Endothelial cell of umbilical vein (primary cell): ENCODE measurements around the gene CAND2. TPM values are rescaled to one million over a fixed set of nuclear protein-coding genes. Genes with fewer than 3 reads are reported as not detected.

Experiments used
- BruUV-seq: library from RNA; stranded (reverse); fragments of 400-500 nt; replicated peaks from 2 replicates; lab custom pipeline; 2021; lab: Mats Ljungman, UMichigan
- CTCF ChIA-PET: fragments of 300-600, 350-600 bp; sonication (Branson Sonifier 250); formaldehyde crosslinking; loops from one replicate; lab custom pipeline; 2021; ENCODE audit warnings: antibody characterized with exemption, inconsistent platforms; lab: Charles Lee
- POLR2A ChIA-PET: fragments of 300-600, 350-600 bp; sonication (Branson Sonifier 250); formaldehyde crosslinking; loops from one replicate; lab custom pipeline; 2021; ENCODE audit warnings: antibody characterized with exemption, inconsistent platforms; lab: Charles Lee
- DNase-seq: peaks from one replicate; pipeline ENCODE4 v3.0.0-alpha.2; 2011; ENCODE audit warnings: low read depth, low spot score
- FAIRE-seq: peaks from 2 replicates; lab custom pipeline; 2011; peaks lifted over from hg19 to GRCh38; lab: Jason Lieb, UNC
- H2AFZ ChIP-seq: 2 replicates; pipeline ENCODE4 v1.6.0; 2012; ENCODE audit warnings: low read depth, low read length, control low read depth, inconsistent platforms
- H3K27ac ChIP-seq: 2 replicates; pipeline ENCODE4 v1.5.1; 2011; ENCODE audit warnings: low read depth, mild to moderate bottlenecking, control low read depth, low read length, moderate library complexity; ENCODE audit not compliant: insufficient read depth
- H3K27me3 ChIP-seq, 2 experiments: 2 replicates each; pipeline versions ENCODE4 v1.6.0 to v1.6.1; 2011; ENCODE audit warnings: low read length in 2 of 2, mixed read lengths in 1 of 2; ENCODE audit not compliant: control insufficient read depth in 2 of 2, insufficient read depth in 2 of 2
- H3K36me3 ChIP-seq, 2 experiments: 2 replicates in 1 of 2; 3 replicates in 1 of 2; pipeline ENCODE4 v1.5.1; 2011; ENCODE audit warnings: low read length in 2 of 2, mild to moderate bottlenecking in 1 of 2, moderate library complexity in 1 of 2; ENCODE audit not compliant: control insufficient read depth in 2 of 2, insufficient read depth in 2 of 2; ENCODE audit errors: extremely low read depth in 1 of 2
- H3K4me1 ChIP-seq: 3 replicates; pipeline ENCODE4 v1.5.1; 2011; ENCODE audit warnings: mild to moderate bottlenecking, low read length; ENCODE audit not compliant: control insufficient read depth, insufficient read depth; ENCODE audit errors: extremely low read depth
- H3K4me2 ChIP-seq: 2 replicates; pipeline ENCODE4 v1.6.1; 2011; ENCODE audit warnings: low read length, control low read depth, mixed read lengths; ENCODE audit not compliant: insufficient read depth
- H3K4me3 ChIP-seq, 3 experiments: fragments of 200-600 bp in 1 of 3; sonication (generic), shearing (Covaris generic) in 1 of 3; replicated peaks in 1 of 3; 2 replicates each; pipeline ENCODE4 v1.5.1; 2011 to 2016; ENCODE audit warnings: control low read depth in 3 of 3, low read length in 3 of 3, mild to moderate bottlenecking in 2 of 3, inconsistent platforms in 1 of 3, low read depth in 1 of 3, moderate library complexity in 1 of 3; ENCODE audit not compliant: insufficient read depth in 1 of 3
- H3K79me2 ChIP-seq: 2 replicates; pipeline ENCODE4 v1.6.0; 2012; ENCODE audit warnings: low read length, inconsistent platforms; ENCODE audit not compliant: control insufficient read depth, insufficient read depth
- H3K9ac ChIP-seq: replicated peaks from 2 replicates; pipeline ENCODE3; 2011; ENCODE audit warnings: low read length, control low read depth; ENCODE audit not compliant: insufficient read depth; ENCODE audit errors: extremely low read depth
- H3K9me1 ChIP-seq: replicated peaks from 3 replicates; pipeline ENCODE4 v1.6.0; 2011; ENCODE audit warnings: mild to moderate bottlenecking, low read length; ENCODE audit not compliant: control insufficient read depth, insufficient read depth; ENCODE audit errors: extremely low read depth
- H3K9me3 ChIP-seq: replicated peaks from 2 replicates; pipeline ENCODE4 v1.5.1; 2012; ENCODE audit warnings: low read length, inconsistent platforms; ENCODE audit not compliant: control insufficient read depth, insufficient read depth
- H4K20me1 ChIP-seq: replicated peaks from 2 replicates; pipeline ENCODE3; 2011; ENCODE audit warnings: mild to moderate bottlenecking, low read length; ENCODE audit not compliant: control insufficient read depth, insufficient read depth; ENCODE audit errors: extremely low read depth
- EZH2 ChIP-seq: IDR thresholded peaks from 2 replicates; pipeline ENCODE4 v1.6.1; 2012; ENCODE audit warnings: borderline replicate concordance, low read depth, mild to moderate bottlenecking, moderate library complexity, low read length, inconsistent platforms; ENCODE audit not compliant: severe bottlenecking
- FOS ChIP-seq: IDR thresholded peaks from 2 replicates; pipeline ENCODE4 v1.6.1; 2011; ENCODE audit warnings: mild to moderate bottlenecking, low read length, moderate library complexity, borderline replicate concordance; ENCODE audit not compliant: insufficient read depth
- GATA2 ChIP-seq: IDR thresholded peaks from 2 replicates; pipeline ENCODE4 v1.7.0; 2011; ENCODE audit warnings: low read depth, mild to moderate bottlenecking, moderate library complexity, mixed read lengths, low read length; ENCODE audit not compliant: insufficient read length, insufficient read depth
- JUN ChIP-seq: IDR thresholded peaks from 2 replicates; pipeline ENCODE4 v1.6.1; 2011; ENCODE audit warnings: borderline replicate concordance, low read depth; ENCODE audit not compliant: insufficient read length, insufficient read depth
- MYC ChIP-seq: IDR thresholded peaks from one replicate; pipeline ENCODE4 v1.6.1; 2011; ENCODE audit warnings: mild to moderate bottlenecking, low read depth, low read length
- POLR2A ChIP-seq: IDR thresholded peaks from 2 replicates; pipeline ENCODE4 v1.6.1; 2012; ENCODE audit warnings: low read depth, mild to moderate bottlenecking, control low read depth, low read length
- POLR2AphosphoS5 ChIP-seq: IDR thresholded peaks from 2 replicates; pipeline ENCODE4 v1.6.1; 2012; ENCODE audit warnings: low read depth, mild to moderate bottlenecking, control low read depth, low read length, moderate library complexity; ENCODE audit not compliant: insufficient read depth
- dilution Hi-C: fragments of 300-500 bp; cut with MboI; formaldehyde crosslinking; loops from one replicate; pipeline ENCODE4 v1.15.0; 2019; ENCODE audit warnings: low sequenced_read_pairs; ENCODE audit not compliant: extremely low pct_ligation_motif_present
- intact Hi-C: fragments of 100-400 bp; cut with micrococcal nuclease; formaldehyde crosslinking; loops from one replicate; pipeline ENCODE4 v1.10.0; 2022
- polyA plus RNA-seq, 4 experiments: library from polyadenylated mRNA; depleted of rRNA in 3 of 4; stranded (reverse) in 3 of 4; unstranded in 1 of 4; fragments of >200 nt; gene quantifications; 2 replicates each; pipeline versions ENCODE4 v1.2.1 to v1.2.3, GENCODE V29; 2011 to 2012; ENCODE audit warnings: missing spikeins in 1 of 4
- total RNA-seq: library from RNA; stranded (reverse); gene quantifications from 2 replicates; pipeline ENCODE4 v1.2.3, GENCODE V29; 2021
- TF ChIP-seq, protein P1 (sequence below): IDR thresholded peaks from 2 replicates; pipeline ENCODE4 v1.6.1; 2011; ENCODE audit not compliant: insufficient read depth, insufficient read length
- TF ChIP-seq, protein P2 (sequence below), 2 donors: IDR thresholded peaks; 1 replicate in 1 of 2; 2 replicates in 1 of 2; pipeline ENCODE4 v1.5.1; 2011; ENCODE audit warnings: low read length in 2 of 2, mild to moderate bottlenecking in 2 of 2, moderate library complexity in 2 of 2, control low read depth in 1 of 2, inconsistent platforms in 1 of 2, low read depth in 1 of 2; ENCODE audit not compliant: insufficient read depth in 1 of 2; ENCODE audit errors: extremely low read depth in 1 of 2

CAND2 gene
- total and polyA plus RNA-seq, 2 donors (not counting 3 experiments of a cell fraction or from before 2014, with no cell fraction given): 7.1 to 11.0 TPM

DNA sequence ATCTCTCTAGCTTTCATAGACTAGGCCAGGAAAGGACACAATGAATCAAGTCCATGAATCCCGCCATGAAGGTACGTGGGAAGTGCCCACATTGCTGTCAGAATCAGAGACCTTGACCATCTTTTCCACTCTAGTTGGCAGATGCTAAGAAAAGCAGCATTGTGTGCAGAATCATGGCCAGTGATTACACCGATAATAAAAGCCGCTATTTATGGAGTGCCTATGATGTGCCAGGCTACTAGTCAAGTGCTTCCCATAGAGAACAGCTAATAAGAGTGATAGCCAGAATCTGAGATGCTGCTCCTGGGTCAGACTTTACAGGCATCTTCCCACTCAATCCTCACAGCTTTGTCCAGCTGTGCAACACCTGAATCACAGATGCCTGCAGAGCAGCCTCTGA lies 58.1 kb downstream of the CAND2 start:
- H3K9me3 ChIP-seq: no peaks in the 10 kb centered on the region
- no peaks in the 10 kb centered on the region for H4K20me1 ChIP-seq
- no peaks in the 10 kb centered on the region for H3K9me1 ChIP-seq
- H3K79me2 ChIP-seq: no peaks in the 10 kb centered on the region
- no peak overlapping the region for H3K4me2 ChIP-seq
- H3K4me1 ChIP-seq: no peaks in the 10 kb centered on the region
- TF ChIP-seq GATA2 (no peak), MYC (no peak), FOS (no peak), POLR2AphosphoS5 (no peak), POLR2A (no peak), JUN (no peak), EZH2 (no peak)
- TF ChIP-seq, protein P1, sequence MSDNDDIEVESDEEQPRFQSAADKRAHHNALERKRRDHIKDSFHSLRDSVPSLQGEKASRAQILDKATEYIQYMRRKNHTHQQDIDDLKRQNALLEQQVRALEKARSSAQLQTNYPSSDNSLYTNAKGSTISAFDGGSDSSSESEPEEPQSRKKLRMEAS: no peak
- TF ChIP-seq, protein P2, sequence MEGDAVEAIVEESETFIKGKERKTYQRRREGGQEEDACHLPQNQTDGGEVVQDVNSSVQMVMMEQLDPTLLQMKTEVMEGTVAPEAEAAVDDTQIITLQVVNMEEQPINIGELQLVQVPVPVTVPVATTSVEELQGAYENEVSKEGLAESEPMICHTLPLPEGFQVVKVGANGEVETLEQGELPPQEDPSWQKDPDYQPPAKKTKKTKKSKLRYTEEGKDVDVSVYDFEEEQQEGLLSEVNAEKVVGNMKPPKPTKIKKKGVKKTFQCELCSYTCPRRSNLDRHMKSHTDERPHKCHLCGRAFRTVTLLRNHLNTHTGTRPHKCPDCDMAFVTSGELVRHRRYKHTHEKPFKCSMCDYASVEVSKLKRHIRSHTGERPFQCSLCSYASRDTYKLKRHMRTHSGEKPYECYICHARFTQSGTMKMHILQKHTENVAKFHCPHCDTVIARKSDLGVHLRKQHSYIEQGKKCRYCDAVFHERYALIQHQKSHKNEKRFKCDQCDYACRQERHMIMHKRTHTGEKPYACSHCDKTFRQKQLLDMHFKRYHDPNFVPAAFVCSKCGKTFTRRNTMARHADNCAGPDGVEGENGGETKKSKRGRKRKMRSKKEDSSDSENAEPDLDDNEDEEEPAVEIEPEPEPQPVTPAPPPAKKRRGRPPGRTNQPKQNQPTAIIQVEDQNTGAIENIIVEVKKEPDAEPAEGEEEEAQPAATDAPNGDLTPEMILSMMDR (IDR thresholded peaks at IDR 0.05; ENCODE audit: extremely low read depth in 1 of 2, insufficient read depth in 1 of 2, low read depth in 1 of 2, low read length in 2 of 2): no peak
- peaks cover 8 to 11% of the 10 kb centered on the region in 2 experiments for H3K27me3 ChIP-seq
- H3K27ac ChIP-seq: no peak overlapping the region
- CTCF ChIA-PET: no interaction called here
- no TSS peak for BruUV-seq
- intact Hi-C loops (no loop called here), dilution Hi-C loops (no loop called here)
- DNase-seq (no peak), FAIRE-seq (no peak)
- H3K9ac ChIP-seq: no peak overlapping the region
- H3K36me3 ChIP-seq: no peaks in the 10 kb centered on the region
- H3K4me3 ChIP-seq: no peak overlapping the region
- no peak overlapping the region for H2AFZ ChIP-seq
- POLR2A ChIA-PET: no interaction called here
